Suprapubic skin (tissue), 3 donors: Measurements from ENCODE around the gene AGAP1.

ENCODE experiments used
- EP300 ChIP-seq: sonication (generic); formaldehyde crosslinking; IDR thresholded peaks from one replicate; pipeline ENCODE4 v1.6.1; 2017; ENCODE audit warnings: antibody characterized with exemption
- POLR2A ChIP-seq, 2 donors: fragments of 450-650 bp; IDR thresholded peaks; one replicate each; pipeline ENCODE4 v1.6.1; 2017; ENCODE audit warnings: antibody characterized with exemption in 2 of 2, mild to moderate bottlenecking in 2 of 2, moderate library complexity in 2 of 2
- TF ChIP-seq, protein P1 (sequence below), 2 donors: fragments of 200-600 bp in 1 of 2; fragments of 450-650 bp in 1 of 2; sonication (generic) in 1 of 2; IDR thresholded peaks; one replicate each; pipeline ENCODE4 v1.5.1; 2016 to 2019; ENCODE audit warnings: antibody characterized with exemption in 2 of 2, mild to moderate bottlenecking in 1 of 2, moderate library complexity in 1 of 2

DNA sequence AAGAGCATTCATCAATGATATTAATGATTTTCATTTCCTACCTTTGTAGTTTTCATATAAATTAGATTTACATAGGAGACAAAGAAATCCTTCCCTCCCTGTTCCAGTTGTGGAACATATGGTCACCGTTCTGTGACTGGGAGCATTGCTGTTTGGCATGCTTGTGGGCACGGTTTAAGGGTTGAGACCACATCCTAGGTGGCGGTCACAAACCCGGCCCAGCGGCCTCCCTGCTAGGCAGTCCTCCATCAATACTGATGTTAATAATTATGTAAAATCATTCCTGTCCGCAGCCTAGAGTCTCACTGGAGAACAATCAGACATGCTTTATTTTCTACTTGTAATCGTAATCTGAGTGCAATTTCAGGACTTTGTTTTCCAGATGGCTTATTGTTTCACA, 117.9 kb downstream of the AGAP1 start:
- TF ChIP-seq, protein P1, sequence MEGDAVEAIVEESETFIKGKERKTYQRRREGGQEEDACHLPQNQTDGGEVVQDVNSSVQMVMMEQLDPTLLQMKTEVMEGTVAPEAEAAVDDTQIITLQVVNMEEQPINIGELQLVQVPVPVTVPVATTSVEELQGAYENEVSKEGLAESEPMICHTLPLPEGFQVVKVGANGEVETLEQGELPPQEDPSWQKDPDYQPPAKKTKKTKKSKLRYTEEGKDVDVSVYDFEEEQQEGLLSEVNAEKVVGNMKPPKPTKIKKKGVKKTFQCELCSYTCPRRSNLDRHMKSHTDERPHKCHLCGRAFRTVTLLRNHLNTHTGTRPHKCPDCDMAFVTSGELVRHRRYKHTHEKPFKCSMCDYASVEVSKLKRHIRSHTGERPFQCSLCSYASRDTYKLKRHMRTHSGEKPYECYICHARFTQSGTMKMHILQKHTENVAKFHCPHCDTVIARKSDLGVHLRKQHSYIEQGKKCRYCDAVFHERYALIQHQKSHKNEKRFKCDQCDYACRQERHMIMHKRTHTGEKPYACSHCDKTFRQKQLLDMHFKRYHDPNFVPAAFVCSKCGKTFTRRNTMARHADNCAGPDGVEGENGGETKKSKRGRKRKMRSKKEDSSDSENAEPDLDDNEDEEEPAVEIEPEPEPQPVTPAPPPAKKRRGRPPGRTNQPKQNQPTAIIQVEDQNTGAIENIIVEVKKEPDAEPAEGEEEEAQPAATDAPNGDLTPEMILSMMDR (IDR thresholded peaks at IDR 0.05), result no peak
- TF ChIP-seq POLR2A (IDR thresholded peaks at IDR 0.05) (no peak), EP300 (no peak)
